ENCODE results near the gene OR10H4.
"Not testable (repeated sequence)": the region's sequence is repeated elsewhere in the genome, so short reads cannot be mapped to it uniquely, and the experiment has no call there.

The OR10H4 gene

GRCh38 chr19:15944401-15944800, 4.4 kb upstream of the OR10H4 start:
- in situ Hi-C loops (cut with HindIII; ENCODE audit: low sequenced_read_pairs): no loop called here

GRCh38 chr19:15945301-15945700, 3.5 kb upstream of the OR10H4 start:
- H3K4me3 ChIP-seq (ENCODE audit: low read depth, low read length): no peak overlapping the region
- no peak for TF ChIP-seq CTCF (IDR thresholded peaks at IDR 0.05; ENCODE audit: low read depth, low read length)
- DNase-seq (ENCODE audit: low read depth, low spot score): no peak
- in situ Hi-C loops (cut with HindIII; ENCODE audit: low sequenced_read_pairs): no loop called here

More at GRCh38 chr19:15944401-15944800, 4.4 kb upstream of the OR10H4 start:
- DNase-seq (ENCODE audit: low read depth, low spot score): no peak
- TF ChIP-seq CTCF (IDR thresholded peaks at IDR 0.05; ENCODE audit: low read depth, low read length): no peak
- H3K4me3 ChIP-seq (ENCODE audit: low read depth, low read length): no peak overlapping the region

- in situ Hi-C loops (cut with HindIII; ENCODE audit: low sequenced_read_pairs): no loop called here
- no peak overlapping the region for H3K4me3 ChIP-seq (ENCODE audit: low read depth, low read length)
- no peak for DNase-seq (ENCODE audit: low read depth, low spot score)
- TF ChIP-seq CTCF (IDR thresholded peaks at IDR 0.05; ENCODE audit: low read depth, low read length): no peak
These were observed 6.0 kb downstream of the OR10H4 start for GRCh38 chr19:15954820-15955219.

GRCh38 chr19:15962319-15962718, 13.5 kb downstream of the OR10H4 start:
- H3K4me3 ChIP-seq (ENCODE audit: low read depth, low read length): no peak overlapping the region
- in situ Hi-C loops (cut with HindIII; ENCODE audit: low sequenced_read_pairs): no loop called here
- TF ChIP-seq CTCF (IDR thresholded peaks at IDR 0.05; ENCODE audit: low read depth, low read length): no peak
- DNase-seq (ENCODE audit: low read depth, low spot score): no peak

GRCh38 chr19:15964231-15964630, 15.4 kb downstream of the OR10H4 start:
- TF ChIP-seq CTCF (IDR thresholded peaks at IDR 0.05; ENCODE audit: low read depth, low read length): no peak
- no peak overlapping the region for H3K4me3 ChIP-seq (ENCODE audit: low read depth, low read length)
- DNase-seq (ENCODE audit: low read depth, low spot score): no peak
- in situ Hi-C loops (cut with HindIII; ENCODE audit: low sequenced_read_pairs): no loop called here

GRCh38 chr19:15971224-15971780, 22.5 kb downstream of the OR10H4 start:
- no peak for TF ChIP-seq CTCF (IDR thresholded peaks at IDR 0.05; ENCODE audit: low read depth, low read length)
- in situ Hi-C loops (cut with HindIII; ENCODE audit: low sequenced_read_pairs): no loop called here
- no peak overlapping the region for H3K4me3 ChIP-seq (ENCODE audit: low read depth, low read length)
- DNase-seq (ENCODE audit: low read depth, low spot score): no peak

- DNase-seq (ENCODE audit: low read depth, low spot score); in situ Hi-C loops (cut with HindIII; ENCODE audit: low sequenced_read_pairs); H3K4me3 ChIP-seq (ENCODE audit: low read depth, low read length): not testable (repeated sequence)
These were observed 23.2 kb downstream of the OR10H4 start for GRCh38 chr19:15972043-15972442.
